ENCODE results near the gene TRAPPC4. TPM values are rescaled to one million over a fixed set of nuclear protein-coding genes. Genes with fewer than 3 reads are reported as not detected.

Gene TRAPPC4
- total and polyA plus RNA-seq, 4 donors, result 21.1 to 35.7 (median 32.4) TPM

DNA sequence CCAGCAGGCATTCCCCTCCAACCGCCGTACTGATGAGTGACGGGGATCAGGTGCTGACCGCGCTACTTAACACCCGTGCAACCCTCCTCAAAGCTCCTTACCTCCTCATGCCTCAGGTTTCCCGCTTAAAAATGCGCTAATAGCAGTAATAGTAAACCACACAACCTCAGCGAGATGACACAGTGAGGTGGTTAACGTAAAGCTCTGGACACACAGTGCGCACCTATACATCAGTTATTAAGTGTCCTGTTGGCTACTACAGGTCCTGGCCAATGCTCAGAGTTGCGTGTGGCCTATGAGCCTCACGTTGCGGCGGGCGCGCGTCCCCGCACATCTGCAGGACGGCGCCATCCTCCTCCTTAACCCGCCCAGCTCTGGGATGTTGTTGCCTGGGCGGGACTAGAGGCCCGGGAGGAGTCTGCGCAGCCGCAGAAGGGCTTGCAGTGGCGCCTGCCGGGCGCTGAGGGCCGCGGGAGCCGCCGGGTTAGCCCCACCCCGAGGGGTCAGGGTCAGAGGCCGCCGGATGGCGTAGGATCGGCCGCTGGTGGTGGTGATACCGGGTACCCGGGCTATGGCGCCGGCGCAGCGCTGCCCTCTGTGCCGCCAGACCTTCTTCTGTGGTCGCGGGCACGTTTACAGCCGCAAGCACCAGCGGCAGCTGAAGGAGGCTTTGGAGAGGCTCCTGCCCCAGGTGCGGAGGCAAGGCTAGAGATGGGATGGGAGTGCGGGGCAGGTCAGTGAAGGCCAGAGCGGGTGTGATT lies 20.8 kb upstream of the TRAPPC4 start, which contains the start of gene CENATAC (continued):
- TF ChIP-seq, protein P1, sequence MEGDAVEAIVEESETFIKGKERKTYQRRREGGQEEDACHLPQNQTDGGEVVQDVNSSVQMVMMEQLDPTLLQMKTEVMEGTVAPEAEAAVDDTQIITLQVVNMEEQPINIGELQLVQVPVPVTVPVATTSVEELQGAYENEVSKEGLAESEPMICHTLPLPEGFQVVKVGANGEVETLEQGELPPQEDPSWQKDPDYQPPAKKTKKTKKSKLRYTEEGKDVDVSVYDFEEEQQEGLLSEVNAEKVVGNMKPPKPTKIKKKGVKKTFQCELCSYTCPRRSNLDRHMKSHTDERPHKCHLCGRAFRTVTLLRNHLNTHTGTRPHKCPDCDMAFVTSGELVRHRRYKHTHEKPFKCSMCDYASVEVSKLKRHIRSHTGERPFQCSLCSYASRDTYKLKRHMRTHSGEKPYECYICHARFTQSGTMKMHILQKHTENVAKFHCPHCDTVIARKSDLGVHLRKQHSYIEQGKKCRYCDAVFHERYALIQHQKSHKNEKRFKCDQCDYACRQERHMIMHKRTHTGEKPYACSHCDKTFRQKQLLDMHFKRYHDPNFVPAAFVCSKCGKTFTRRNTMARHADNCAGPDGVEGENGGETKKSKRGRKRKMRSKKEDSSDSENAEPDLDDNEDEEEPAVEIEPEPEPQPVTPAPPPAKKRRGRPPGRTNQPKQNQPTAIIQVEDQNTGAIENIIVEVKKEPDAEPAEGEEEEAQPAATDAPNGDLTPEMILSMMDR (IDR thresholded peaks at IDR 0.05; ENCODE audit: low read depth, low read length, missing input control), result peak; percentile 18
- no peak for TF ChIP-seq FOXA1 (IDR thresholded peaks at IDR 0.05)
- TF ChIP-seq, protein P2, sequence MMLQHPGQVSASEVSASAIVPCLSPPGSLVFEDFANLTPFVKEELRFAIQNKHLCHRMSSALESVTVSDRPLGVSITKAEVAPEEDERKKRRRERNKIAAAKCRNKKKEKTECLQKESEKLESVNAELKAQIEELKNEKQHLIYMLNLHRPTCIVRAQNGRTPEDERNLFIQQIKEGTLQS (IDR thresholded peaks at IDR 0.05), result no peak
- peak in 1 of 2 donors; percentile 5 for TF ChIP-seq HNF4A (conservative IDR thresholded peaks at IDR 0.05)
- TF ChIP-seq, protein P3, sequence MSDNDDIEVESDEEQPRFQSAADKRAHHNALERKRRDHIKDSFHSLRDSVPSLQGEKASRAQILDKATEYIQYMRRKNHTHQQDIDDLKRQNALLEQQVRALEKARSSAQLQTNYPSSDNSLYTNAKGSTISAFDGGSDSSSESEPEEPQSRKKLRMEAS (IDR thresholded peaks at IDR 0.05), result no peak
- TF ChIP-seq FOXA2 (IDR thresholded peaks at IDR 0.05), result no peak

DNA sequence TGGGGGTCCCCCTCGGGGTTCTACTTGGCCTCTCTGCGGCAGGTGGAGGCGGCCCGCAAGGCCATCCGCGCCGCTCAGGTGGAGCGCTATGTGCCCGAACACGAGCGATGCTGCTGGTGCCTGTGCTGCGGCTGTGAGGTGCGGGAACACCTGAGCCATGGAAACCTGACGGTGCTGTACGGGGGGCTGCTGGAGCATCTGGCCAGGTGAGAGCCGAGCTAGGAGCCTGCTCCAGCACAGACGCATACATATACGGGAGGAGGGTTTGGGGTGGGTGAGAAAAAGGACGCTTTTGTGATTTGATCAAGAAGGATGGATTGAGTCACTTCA lies 20.2 kb upstream of the TRAPPC4 start:
- Histone ChIP-seq H3K4me1 (ENCODE audit: control insufficient read depth in 4 of 4, insufficient read depth in 4 of 4, low read length in 3 of 4) (peaks cover 1 to 21% (median 20%) of the 10 kb centered on the region in 4 donors), H3K9me3 (ENCODE audit: control insufficient read depth in 4 of 4, low read length in 3 of 4) (no peaks in the 10 kb centered on the region), H3K9ac (ENCODE audit: low read depth in 1 of 2, low read length in 2 of 2) (peak overlapping the region; percentile 21 to 77), H3K36me3 (ENCODE audit: control insufficient read depth in 4 of 4, insufficient read depth in 3 of 4, low read depth in 1 of 4, low read length in 3 of 4) (peaks cover 0 to 14% (median 12%) of the 10 kb centered on the region in 4 donors), H3K27ac (ENCODE audit: low read depth in 1 of 2, low read length in 2 of 2) (peak overlapping the region; percentile 34 to 48), H3K27me3 (ENCODE audit: control insufficient read depth in 4 of 4, insufficient read depth in 4 of 4, low read length in 3 of 4) (no peaks in the 10 kb centered on the region), H3K4me3 (ENCODE audit: low read depth in 1 of 3, low read length in 3 of 3) (peak overlapping the region; percentile 85 to 93 (median 91))
- TF ChIP-seq YY1 (IDR thresholded peaks at IDR 0.05) (no peak), NR2F2 (IDR thresholded peaks at IDR 0.05) (no peak), FOXA2 (IDR thresholded peaks at IDR 0.05) (no peak), FOXA1 (IDR thresholded peaks at IDR 0.05) (no peak), SP1 (IDR thresholded peaks at IDR 0.05) (no peak), GABPA (IDR thresholded peaks at IDR 0.05 in 1 of 2, conservative IDR thresholded peaks at IDR 0.05 in 1 of 2) (no peak), HNF4A (conservative IDR thresholded peaks at IDR 0.05) (no peak), RAD21 (IDR thresholded peaks at IDR 0.05) (no peak), JUND (IDR thresholded peaks at IDR 0.05) (no peak), HNF4G (IDR thresholded peaks at IDR 0.05) (no peak), EGR1 (IDR thresholded peaks at IDR 0.05; ENCODE audit: low read depth in 2 of 2) (no peak), RXRA (IDR thresholded peaks at IDR 0.05) (no peak), TAF1 (conservative IDR thresholded peaks at IDR 0.05) (no peak)
- TF ChIP-seq, protein P1 (IDR thresholded peaks at IDR 0.05; ENCODE audit: low read depth, low read length, missing input control), result no peak
- TF ChIP-seq, protein P4, sequence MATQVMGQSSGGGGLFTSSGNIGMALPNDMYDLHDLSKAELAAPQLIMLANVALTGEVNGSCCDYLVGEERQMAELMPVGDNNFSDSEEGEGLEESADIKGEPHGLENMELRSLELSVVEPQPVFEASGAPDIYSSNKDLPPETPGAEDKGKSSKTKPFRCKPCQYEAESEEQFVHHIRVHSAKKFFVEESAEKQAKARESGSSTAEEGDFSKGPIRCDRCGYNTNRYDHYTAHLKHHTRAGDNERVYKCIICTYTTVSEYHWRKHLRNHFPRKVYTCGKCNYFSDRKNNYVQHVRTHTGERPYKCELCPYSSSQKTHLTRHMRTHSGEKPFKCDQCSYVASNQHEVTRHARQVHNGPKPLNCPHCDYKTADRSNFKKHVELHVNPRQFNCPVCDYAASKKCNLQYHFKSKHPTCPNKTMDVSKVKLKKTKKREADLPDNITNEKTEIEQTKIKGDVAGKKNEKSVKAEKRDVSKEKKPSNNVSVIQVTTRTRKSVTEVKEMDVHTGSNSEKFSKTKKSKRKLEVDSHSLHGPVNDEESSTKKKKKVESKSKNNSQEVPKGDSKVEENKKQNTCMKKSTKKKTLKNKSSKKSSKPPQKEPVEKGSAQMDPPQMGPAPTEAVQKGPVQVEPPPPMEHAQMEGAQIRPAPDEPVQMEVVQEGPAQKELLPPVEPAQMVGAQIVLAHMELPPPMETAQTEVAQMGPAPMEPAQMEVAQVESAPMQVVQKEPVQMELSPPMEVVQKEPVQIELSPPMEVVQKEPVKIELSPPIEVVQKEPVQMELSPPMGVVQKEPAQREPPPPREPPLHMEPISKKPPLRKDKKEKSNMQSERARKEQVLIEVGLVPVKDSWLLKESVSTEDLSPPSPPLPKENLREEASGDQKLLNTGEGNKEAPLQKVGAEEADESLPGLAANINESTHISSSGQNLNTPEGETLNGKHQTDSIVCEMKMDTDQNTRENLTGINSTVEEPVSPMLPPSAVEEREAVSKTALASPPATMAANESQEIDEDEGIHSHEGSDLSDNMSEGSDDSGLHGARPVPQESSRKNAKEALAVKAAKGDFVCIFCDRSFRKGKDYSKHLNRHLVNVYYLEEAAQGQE (IDR thresholded peaks at IDR 0.05), result no peak
- TF ChIP-seq, protein P3 (IDR thresholded peaks at IDR 0.05), result no peak
- TF ChIP-seq, protein P5, sequence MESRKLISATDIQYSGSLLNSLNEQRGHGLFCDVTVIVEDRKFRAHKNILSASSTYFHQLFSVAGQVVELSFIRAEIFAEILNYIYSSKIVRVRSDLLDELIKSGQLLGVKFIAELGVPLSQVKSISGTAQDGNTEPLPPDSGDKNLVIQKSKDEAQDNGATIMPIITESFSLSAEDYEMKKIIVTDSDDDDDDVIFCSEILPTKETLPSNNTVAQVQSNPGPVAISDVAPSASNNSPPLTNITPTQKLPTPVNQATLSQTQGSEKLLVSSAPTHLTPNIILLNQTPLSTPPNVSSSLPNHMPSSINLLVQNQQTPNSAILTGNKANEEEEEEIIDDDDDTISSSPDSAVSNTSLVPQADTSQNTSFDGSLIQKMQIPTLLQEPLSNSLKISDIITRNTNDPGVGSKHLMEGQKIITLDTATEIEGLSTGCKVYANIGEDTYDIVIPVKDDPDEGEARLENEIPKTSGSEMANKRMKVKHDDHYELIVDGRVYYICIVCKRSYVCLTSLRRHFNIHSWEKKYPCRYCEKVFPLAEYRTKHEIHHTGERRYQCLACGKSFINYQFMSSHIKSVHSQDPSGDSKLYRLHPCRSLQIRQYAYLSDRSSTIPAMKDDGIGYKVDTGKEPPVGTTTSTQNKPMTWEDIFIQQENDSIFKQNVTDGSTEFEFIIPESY (IDR thresholded peaks at IDR 0.05), result no peak
- TF ChIP-seq, protein P2 (IDR thresholded peaks at IDR 0.05), result no peak
- no peak for DNase-seq (ENCODE audit: low spot score)
- 2% methylated on average over 19 of the region's 19 CpGs for WGBS
